ENCODE results near the gene HSF2BP. TPM values are rescaled to one million over a fixed set of nuclear protein-coding genes. Genes with fewer than 3 reads are reported as not detected.

Gene HSF2BP
- under 1 TPM in 5 of 10 donors, not detected in 5; 0.12 to 0.51 (median 0.18) TPM for total RNA-seq
- polyA plus RNA-seq = under 1 TPM in 1 of 2 donors, not detected in 1; 0.16 TPM
- long read RNA-seq, donor 1 = 0 reads
- long read RNA-seq, donor 2 = 0 reads
- long read RNA-seq, donor 3 = 0 reads

GRCh38 chr21:43659136-43660000, at the start of gene HSF2BP, which contains the start of gene RRP1B:
TSS of gene HSF2BP (minus strand) at chr21:43659488. CDS start at chr21:43658096, 1,392 bp downstream.
TSS of gene RRP1B (plus strand) at chr21:43659560. CDS start at chr21:43659665, 105 bp downstream.
- 5 to 7% methylated on average over 83 to 92 of the region's 92 CpGs for WGBS, 2 donors
- intact Hi-C loops (cut with DNase I) = loop anchor here in 2 of 10 donors (10.0 kb wide), 2 partner anchors 315 to 335 kb away; no protein-coding TSS in a partner anchor
- peaks cover 0 to 45% (median 29%) of the 10 kb centered on the region in 9 donors for H3K4me1 ChIP-seq
- peaks cover 0 to 28% (median 6%) of the 10 kb centered on the region in 9 donors for H3K36me3 ChIP-seq
- peak in 1 of 9 donors; percentile 12 for TF ChIP-seq CTCF (IDR thresholded peaks at IDR 0.05)
- peak; percentile 76 to 85 for DNase-seq
- no peaks in the 10 kb centered on the region for H3K27me3 ChIP-seq
- ATAC-seq = peak; percentile 92 to 97 (median 94)
- no peaks in the 10 kb centered on the region for H3K9me3 ChIP-seq
- peak within 1 kb of the TSS; percentile 89 to 100 (median 98) for H3K4me3 ChIP-seq
- peak within 1 kb of the TSS; percentile 37 to 96 (median 91) for H3K27ac ChIP-seq

- no peak for ATAC-seq
- H3K27ac ChIP-seq = no peak overlapping the region
- 94% methylated on average over 13 of the region's 13 CpGs for WGBS, 2 donors
- no peak for DNase-seq
- peaks cover 0 to 16% (median 0%) of the 10 kb centered on the region in 9 donors for H3K4me1 ChIP-seq
- peaks cover 0 to 4% (median 0%) of the 10 kb centered on the region in 11 donors for H3K9me3 ChIP-seq
- H3K27me3 ChIP-seq = no peaks in the 10 kb centered on the region
- no peaks in the 10 kb centered on the region for H3K36me3 ChIP-seq
- TF ChIP-seq CTCF (IDR thresholded peaks at IDR 0.05) = no peak
- H3K4me3 ChIP-seq = no peak overlapping the region
- intact Hi-C loops (cut with DNase I) = no loop called here
These were observed 49.6 kb upstream of the HSF2BP start for GRCh38 chr21:43708745-43709381.

GRCh38 chr21:43707462-43707861, 48.2 kb upstream of the HSF2BP start:
- Histone ChIP-seq H3K36me3 (no peaks in the 10 kb centered on the region), H3K27me3 (no peaks in the 10 kb centered on the region), H3K4me3 (no peak overlapping the region), H3K9me3 (peaks cover 0 to 4% (median 0%) of the 10 kb centered on the region in 11 donors), H3K27ac (no peak overlapping the region), H3K4me1 (peaks cover under 1 to 27% (median 10%) of the 10 kb centered on the region in 9 donors)
- TF ChIP-seq CTCF (IDR thresholded peaks at IDR 0.05) = no peak
- intact Hi-C loops (cut with DNase I) = no loop called here
- ATAC-seq (no peak), DNase-seq (no peak)
- 86 to 96% methylated on average over 9 of the region's 9 CpGs for WGBS, 2 donors
